Adrenal gland (tissue), 5 donors: ENCODE measurements around the gene JAML.

Source experiments
- CTCF ChIP-seq, 6 experiments: fragments of 450-650 bp in 4 of 6; fragments of 200-600 bp in 2 of 6; sonication (generic) in 1 of 6; IDR thresholded peaks; 1 replicate in 5 of 6; 2 replicates in 1 of 6; pipeline versions ENCODE4 v1.5.1 to v1.8.0; 2016 to 2021; ENCODE audit warnings: antibody characterized with exemption in 6 of 6, mild to moderate bottlenecking in 2 of 6, moderate library complexity in 1 of 6
- POLR2A ChIP-seq, 2 donors: fragments of 450-650 bp; IDR thresholded peaks; one replicate each; pipeline ENCODE4 v1.6.1; 2017; ENCODE audit warnings: antibody characterized with exemption in 2 of 2, mild to moderate bottlenecking in 2 of 2, moderate library complexity in 1 of 2
- donor health status: DM: no; HTN: no; CAD: no.

- TF ChIP-seq POLR2A (IDR thresholded peaks at IDR 0.05), result no peak
- no peak for TF ChIP-seq CTCF (IDR thresholded peaks at IDR 0.05)
Observed at GRCh38 chr11:118175031-118175992, 49.5 kb downstream of the JAML start.
